Raji (cell line): Measurements from ENCODE around the gene CCL16.

Experiments
- POLR2A ChIP-seq: IDR thresholded peaks from 2 replicates; pipeline ENCODE4 v1.6.1; 2011; ENCODE audit warnings: low read depth, low read length, control low read depth; ENCODE audit not compliant: insufficient read depth

Gene CCL16

GRCh38 chr17:35998756-35999155 lies 17.5 kb upstream of the CCL16 start:
- TF ChIP-seq POLR2A = no peak

- no peak for TF ChIP-seq POLR2A
Observed at GRCh38 chr17:35998018-35998545, 16.8 kb upstream of the CCL16 start.

GRCh38 chr17:35991075-35991474 lies 9.8 kb upstream of the CCL16 start:
- TF ChIP-seq POLR2A = no peak

GRCh38 chr17:35988164-35988563 lies 6.9 kb upstream of the CCL16 start:
- TF ChIP-seq POLR2A = no peak

- no peak for TF ChIP-seq POLR2A
Observed at GRCh38 chr17:35986643-35987042, 5.3 kb upstream of the CCL16 start, which contains the start of gene CCL14. TSS of gene CCL14 (minus strand) at chr17:35986729. CDS start at chr17:35986649, 80 bp downstream.

- no peak for TF ChIP-seq POLR2A
Observed at GRCh38 chr17:35984140-35984539, 2.8 kb upstream of the CCL16 start.

GRCh38 chr17:35982409-35983191 lies 1.3 kb upstream of the CCL16 start:
- TF ChIP-seq POLR2A = no peak

- TF ChIP-seq POLR2A = no peak
Observed at GRCh38 chr17:35981908-35982330, 622 bp upstream of the CCL16 start.

- no peak for TF ChIP-seq POLR2A
Observed at GRCh38 chr17:35978346-35978745, 3.0 kb downstream of the CCL16 start.

- TF ChIP-seq POLR2A = no peak
Observed at GRCh38 chr17:35977509-35977908, 3.8 kb downstream of the CCL16 start.

GRCh38 chr17:35973333-35974260 lies 7.7 kb downstream of the CCL16 start:
- TF ChIP-seq POLR2A = no peak

- no peak for TF ChIP-seq POLR2A
Observed at GRCh38 chr17:35972945-35973332, 8.4 kb downstream of the CCL16 start.

- no peak for TF ChIP-seq POLR2A
Observed at GRCh38 chr17:35972535-35972934, 8.8 kb downstream of the CCL16 start.

- TF ChIP-seq POLR2A = no peak
Observed at GRCh38 chr17:35972066-35972465, 9.2 kb downstream of the CCL16 start.

- TF ChIP-seq POLR2A = no peak
Observed at GRCh38 chr17:35969558-35970380, 11.5 kb downstream of the CCL16 start.

- no peak for TF ChIP-seq POLR2A
Observed at GRCh38 chr17:35968520-35969054, 12.7 kb downstream of the CCL16 start.
